Liver (tissue), 9 donors: Measurements from ENCODE around the gene TMEM234. TPM values are rescaled to one million over a fixed set of nuclear protein-coding genes. Genes with fewer than 3 reads are reported as not detected.

Source experiments
- DNase-seq: peaks from one replicate; pipeline ENCODE4 v3.0.0-alpha.2; 2017; ENCODE audit warnings: low spot score
- H3K27ac ChIP-seq, 2 donors: one replicate each; pipeline ENCODE4 v1.7.0; 2013; ENCODE audit warnings: inconsistent platforms in 2 of 2, low read length in 2 of 2, control low read depth in 1 of 2, low read depth in 1 of 2, mild to moderate bottlenecking in 1 of 2
- H3K27me3 ChIP-seq, 4 donors: one replicate each; pipeline versions ENCODE4 v1.6.1 to v1.7.0; 2013; ENCODE audit warnings: low read length in 3 of 4, inconsistent platforms in 1 of 4, mild to moderate bottlenecking in 1 of 4, moderate library complexity in 1 of 4; ENCODE audit not compliant: control insufficient read depth in 4 of 4, insufficient read depth in 4 of 4
- H3K36me3 ChIP-seq, 4 donors: one replicate each; pipeline versions ENCODE4 v1.6.1 to v1.7.0; 2013; ENCODE audit warnings: low read length in 3 of 4, mild to moderate bottlenecking in 3 of 4, low read depth in 1 of 4, moderate library complexity in 1 of 4; ENCODE audit not compliant: control insufficient read depth in 4 of 4, insufficient read depth in 3 of 4
- H3K4me1 ChIP-seq, 4 donors: one replicate each; pipeline versions ENCODE4 v1.6.1 to v1.7.0; 2013; ENCODE audit warnings: low read length in 3 of 4, mild to moderate bottlenecking in 3 of 4, moderate library complexity in 1 of 4; ENCODE audit not compliant: control insufficient read depth in 4 of 4, insufficient read depth in 4 of 4
- H3K4me3 ChIP-seq, 3 donors: one replicate each; pipeline versions ENCODE4 v1.6.1 to v1.7.0; 2013; ENCODE audit warnings: low read length in 3 of 3, control low read depth in 1 of 3, low read depth in 1 of 3, mild to moderate bottlenecking in 1 of 3
- H3K9ac ChIP-seq, 2 donors: one replicate each; pipeline ENCODE4 v1.7.0; 2013; ENCODE audit warnings: low read length in 2 of 2, mild to moderate bottlenecking in 2 of 2, moderate library complexity in 2 of 2, control low read depth in 1 of 2, low read depth in 1 of 2
- H3K9me3 ChIP-seq, 4 donors: one replicate each; pipeline versions ENCODE4 v1.6.1 to v1.7.0; 2013; ENCODE audit warnings: low read length in 3 of 4; ENCODE audit not compliant: control insufficient read depth in 4 of 4
- EGR1 ChIP-seq, 2 donors: IDR thresholded peaks; 2 replicates each; pipeline ENCODE4 v1.6.1; 2016 to 2018; ENCODE audit warnings: antibody characterized with exemption in 2 of 2, low read depth in 2 of 2
- FOXA2 ChIP-seq: IDR thresholded peaks from 2 replicates; pipeline ENCODE4 v1.6.1; 2016; ENCODE audit warnings: antibody characterized with exemption
- GABPA ChIP-seq, 2 donors: IDR thresholded peaks in 1 of 2; conservative IDR thresholded peaks in 1 of 2; 2 replicates each; pipeline ENCODE4 v1.6.1; 2016; ENCODE audit warnings: antibody characterized with exemption in 2 of 2, mild to moderate bottlenecking in 1 of 2, moderate library complexity in 1 of 2
- HNF4A ChIP-seq, 2 donors: conservative IDR thresholded peaks; 2 replicates each; pipeline ENCODE4 v1.6.1; 2016; ENCODE audit warnings: antibody characterized with exemption in 2 of 2, mild to moderate bottlenecking in 2 of 2
- HNF4G ChIP-seq: IDR thresholded peaks from 2 replicates; pipeline ENCODE4 v1.6.1; 2016; ENCODE audit warnings: antibody characterized with exemption
- JUND ChIP-seq, 2 donors: IDR thresholded peaks; 2 replicates each; pipeline ENCODE4 v1.6.1; 2016; ENCODE audit warnings: antibody characterized with exemption in 2 of 2
- RAD21 ChIP-seq, 2 donors: IDR thresholded peaks; 2 replicates each; pipeline ENCODE4 v1.6.1; 2016; ENCODE audit warnings: antibody characterized with exemption in 2 of 2, mild to moderate bottlenecking in 2 of 2
- RXRA ChIP-seq, 2 donors: IDR thresholded peaks; 2 replicates each; pipeline ENCODE4 v1.6.1; 2017 to 2018; ENCODE audit warnings: antibody characterized with exemption in 2 of 2, mild to moderate bottlenecking in 1 of 2
- SP1 ChIP-seq: IDR thresholded peaks from 2 replicates; pipeline ENCODE4 v1.6.1; 2018; ENCODE audit warnings: antibody characterized with exemption, mild to moderate bottlenecking
- TAF1 ChIP-seq: conservative IDR thresholded peaks from 2 replicates; pipeline ENCODE4 v1.6.1; 2016; ENCODE audit warnings: antibody characterized with exemption, mild to moderate bottlenecking
- YY1 ChIP-seq: IDR thresholded peaks from 2 replicates; pipeline ENCODE4 v1.6.1; 2016; ENCODE audit warnings: antibody characterized with exemption, mild to moderate bottlenecking
- WGBS: extraction: QIAGEN DNeasy Blood & Tissue Kit; methylation state at CpG from one replicate; pipeline ENCODE4 v1.1.7; 2013; 5-methylcytosine and 5-hydroxymethylcytosine counted together
- polyA plus RNA-seq, 2 donors: library from polyadenylated mRNA; stranded (reverse) in 1 of 2; unstranded in 1 of 2; fragments of 200-250 nt in 1 of 2; fragments of >200 nt in 1 of 2; fragmentation: Nextera tagmentation in 1 of 2; extraction: Ambion mirVana in 1 of 2; gene quantifications; one replicate each; pipeline versions ENCODE4 v1.2.1 to v1.2.3, GENCODE V29; 2013 to 2015
- total RNA-seq, 2 donors: library from RNA; depleted of rRNA; stranded (reverse); fragments of >200 nt; gene quantifications; one replicate each; pipeline ENCODE4 v1.2.3, GENCODE V29; 2014
- TF ChIP-seq, protein P1 (sequence below): IDR thresholded peaks from 2 replicates; pipeline ENCODE4 v1.6.1; 2016; ENCODE audit warnings: antibody characterized with exemption
- TF ChIP-seq, protein P2 (sequence below): fragments of 150-350 bp; IDR thresholded peaks from 2 replicates; pipeline ENCODE4 v1.5.1; 2017; ENCODE audit warnings: improper control_type of control experiment, low read depth, low read length; ENCODE audit not compliant: missing input control
- TF ChIP-seq, protein P3 (sequence below): IDR thresholded peaks from 2 replicates; pipeline ENCODE4 v1.6.1; 2016; ENCODE audit warnings: antibody characterized with exemption
- TF ChIP-seq, protein P4 (sequence below): IDR thresholded peaks from 2 replicates; pipeline ENCODE4 v1.6.1; 2016; ENCODE audit warnings: antibody characterized with exemption
- donor health status: healthy.
- donor health status: healthy.
- donor health status: healthy.
- donor health status: healthy.
- donor health status: healthy.

Gene TMEM234
- total and polyA plus RNA-seq, 4 donors: 5.4 to 6.8 (median 6.1) TPM

DNA sequence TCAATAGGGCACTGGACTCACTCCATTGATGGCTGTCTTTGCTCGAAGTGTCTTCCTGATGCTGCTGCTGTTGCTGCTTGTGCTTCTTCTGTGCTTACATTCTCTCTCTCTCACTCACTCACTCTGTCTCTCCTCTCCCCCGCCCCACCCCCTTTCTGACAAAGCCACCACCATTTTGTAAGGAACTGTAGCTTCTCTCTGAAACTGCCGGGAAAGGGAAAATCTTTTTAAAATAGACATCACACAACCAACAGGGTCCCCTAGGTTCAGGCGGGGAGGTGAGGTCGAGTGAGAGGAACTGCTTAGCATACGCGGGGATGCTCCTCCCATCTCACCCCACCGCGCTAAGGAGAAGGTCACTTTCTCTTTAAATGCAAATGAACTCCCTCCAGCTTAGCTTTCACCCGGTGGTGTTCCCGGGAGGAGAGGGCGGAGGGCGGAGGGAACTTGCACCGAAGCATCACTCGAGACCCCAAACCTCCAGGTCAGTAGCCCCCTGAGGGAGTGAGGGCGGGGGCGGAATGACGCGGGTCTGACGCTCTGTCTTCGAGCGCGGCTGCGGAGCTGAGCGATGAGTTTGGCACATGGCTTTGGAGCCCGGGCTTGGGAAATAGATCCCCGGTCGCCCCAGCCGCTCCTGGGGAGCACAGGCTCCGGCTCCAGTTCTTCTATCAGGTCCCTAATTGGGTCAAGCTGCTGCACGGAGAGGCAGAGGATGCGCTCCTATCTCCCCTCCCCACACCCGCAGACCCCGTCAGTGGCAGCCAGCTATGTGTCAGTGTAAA, 21.7 kb downstream of the TMEM234 start, which contains the start of gene CCDC28B:
Gene CCDC28B, plus strand, starts transcription at position 370 of the 785 bp plus-strand sequence. CDS start 1,341 bp downstream, outside the sequence.
- Histone ChIP-seq H3K27me3 (no peaks in the 10 kb centered on the region), H3K36me3 (peaks cover 3 to 21% (median 15%) of the 10 kb centered on the region in 4 donors), H3K9me3 (no peaks in the 10 kb centered on the region), H3K9ac (peak within 1 kb of the TSS in 1 of 2 donors; percentile 5), H3K27ac (peak within 1 kb of the TSS; percentile 39 to 57), H3K4me3 (peak within 1 kb of the TSS; percentile 35 to 48 (median 41)), H3K4me1 (peaks cover 3 to 40% (median 26%) of the 10 kb centered on the region in 4 donors)
- TF ChIP-seq EGR1 (IDR thresholded peaks at IDR 0.05; ENCODE audit: low read depth in 2 of 2) (no peak), FOXA2 (no peak)
- TF ChIP-seq, protein P1, sequence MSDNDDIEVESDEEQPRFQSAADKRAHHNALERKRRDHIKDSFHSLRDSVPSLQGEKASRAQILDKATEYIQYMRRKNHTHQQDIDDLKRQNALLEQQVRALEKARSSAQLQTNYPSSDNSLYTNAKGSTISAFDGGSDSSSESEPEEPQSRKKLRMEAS: peak; percentile 44
- TF ChIP-seq, protein P2, sequence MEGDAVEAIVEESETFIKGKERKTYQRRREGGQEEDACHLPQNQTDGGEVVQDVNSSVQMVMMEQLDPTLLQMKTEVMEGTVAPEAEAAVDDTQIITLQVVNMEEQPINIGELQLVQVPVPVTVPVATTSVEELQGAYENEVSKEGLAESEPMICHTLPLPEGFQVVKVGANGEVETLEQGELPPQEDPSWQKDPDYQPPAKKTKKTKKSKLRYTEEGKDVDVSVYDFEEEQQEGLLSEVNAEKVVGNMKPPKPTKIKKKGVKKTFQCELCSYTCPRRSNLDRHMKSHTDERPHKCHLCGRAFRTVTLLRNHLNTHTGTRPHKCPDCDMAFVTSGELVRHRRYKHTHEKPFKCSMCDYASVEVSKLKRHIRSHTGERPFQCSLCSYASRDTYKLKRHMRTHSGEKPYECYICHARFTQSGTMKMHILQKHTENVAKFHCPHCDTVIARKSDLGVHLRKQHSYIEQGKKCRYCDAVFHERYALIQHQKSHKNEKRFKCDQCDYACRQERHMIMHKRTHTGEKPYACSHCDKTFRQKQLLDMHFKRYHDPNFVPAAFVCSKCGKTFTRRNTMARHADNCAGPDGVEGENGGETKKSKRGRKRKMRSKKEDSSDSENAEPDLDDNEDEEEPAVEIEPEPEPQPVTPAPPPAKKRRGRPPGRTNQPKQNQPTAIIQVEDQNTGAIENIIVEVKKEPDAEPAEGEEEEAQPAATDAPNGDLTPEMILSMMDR: no peak
- whole genome bisulfite sequencing: 2% methylated on average over 34 of the region's 34 CpGs
- peak; percentile 58 for DNase-seq

DNA sequence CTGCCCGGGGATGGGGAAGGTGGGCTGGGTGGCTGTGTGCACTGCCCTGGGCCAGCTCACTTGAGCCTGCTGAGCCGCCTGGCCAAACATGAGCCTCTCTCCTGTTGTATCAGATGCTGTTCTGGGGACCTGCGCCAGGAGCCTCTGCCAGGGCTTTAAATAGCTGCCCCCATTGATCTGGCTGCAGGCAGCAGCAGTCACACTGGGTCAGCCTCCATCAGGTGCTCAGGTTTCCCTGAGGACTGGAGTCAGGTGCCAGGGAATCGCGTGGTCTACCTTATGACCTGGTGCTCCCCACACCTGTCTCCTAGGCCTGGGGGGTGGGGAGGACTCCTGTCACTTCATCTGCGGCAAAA, 22.5 kb downstream of the TMEM234 start:
- TF ChIP-seq FOXA2 (no peak), GABPA (IDR thresholded peaks at IDR 0.05 in 1 of 2, conservative IDR thresholded peaks at IDR 0.05 in 1 of 2) (no peak), JUND (IDR thresholded peaks at IDR 0.05) (no peak), RAD21 (IDR thresholded peaks at IDR 0.05) (peak in 1 of 2 donors; percentile 10), YY1 (peak; percentile 41), SP1 (no peak), RXRA (IDR thresholded peaks at IDR 0.05) (peak in 1 of 2 donors; percentile 58), HNF4G (no peak), TAF1 (no peak), HNF4A (conservative IDR thresholded peaks at IDR 0.05) (peak in 1 of 2 donors; percentile 30)
- TF ChIP-seq, protein P1: no peak
- TF ChIP-seq, protein P3, sequence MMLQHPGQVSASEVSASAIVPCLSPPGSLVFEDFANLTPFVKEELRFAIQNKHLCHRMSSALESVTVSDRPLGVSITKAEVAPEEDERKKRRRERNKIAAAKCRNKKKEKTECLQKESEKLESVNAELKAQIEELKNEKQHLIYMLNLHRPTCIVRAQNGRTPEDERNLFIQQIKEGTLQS: no peak
- TF ChIP-seq, protein P2: no peak
- TF ChIP-seq, protein P4, sequence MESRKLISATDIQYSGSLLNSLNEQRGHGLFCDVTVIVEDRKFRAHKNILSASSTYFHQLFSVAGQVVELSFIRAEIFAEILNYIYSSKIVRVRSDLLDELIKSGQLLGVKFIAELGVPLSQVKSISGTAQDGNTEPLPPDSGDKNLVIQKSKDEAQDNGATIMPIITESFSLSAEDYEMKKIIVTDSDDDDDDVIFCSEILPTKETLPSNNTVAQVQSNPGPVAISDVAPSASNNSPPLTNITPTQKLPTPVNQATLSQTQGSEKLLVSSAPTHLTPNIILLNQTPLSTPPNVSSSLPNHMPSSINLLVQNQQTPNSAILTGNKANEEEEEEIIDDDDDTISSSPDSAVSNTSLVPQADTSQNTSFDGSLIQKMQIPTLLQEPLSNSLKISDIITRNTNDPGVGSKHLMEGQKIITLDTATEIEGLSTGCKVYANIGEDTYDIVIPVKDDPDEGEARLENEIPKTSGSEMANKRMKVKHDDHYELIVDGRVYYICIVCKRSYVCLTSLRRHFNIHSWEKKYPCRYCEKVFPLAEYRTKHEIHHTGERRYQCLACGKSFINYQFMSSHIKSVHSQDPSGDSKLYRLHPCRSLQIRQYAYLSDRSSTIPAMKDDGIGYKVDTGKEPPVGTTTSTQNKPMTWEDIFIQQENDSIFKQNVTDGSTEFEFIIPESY: no peak
- H3K4me3 ChIP-seq: no peak overlapping the region
- 29% methylated on average over 6 of the region's 6 CpGs for WGBS
- no peak overlapping the region for H3K9ac ChIP-seq
- H3K36me3 ChIP-seq: peaks cover 10 to 28% (median 22%) of the 10 kb centered on the region in 4 donors
- peaks cover 0 to 34% (median 20%) of the 10 kb centered on the region in 4 donors for H3K4me1 ChIP-seq
- H3K9me3 ChIP-seq: no peaks in the 10 kb centered on the region
- no peak for DNase-seq
- no peaks in the 10 kb centered on the region for H3K27me3 ChIP-seq
- peak overlapping the region in 1 of 2 donors; percentile 39 for H3K27ac ChIP-seq
